Astrocyte (in vitro differentiated cells and primary cell): ENCODE results near the gene FOXA2. TPM values are rescaled to one million over a fixed set of nuclear protein-coding genes. Genes with fewer than 3 reads are reported as not detected.

Experiments
- DNase-seq: peaks from one replicate; pipeline ENCODE4 v3.0.0-alpha.2; 2010; ENCODE audit warnings: low read depth
- FAIRE-seq: peaks from 2 replicates; lab custom pipeline; 2011; peaks lifted over from hg19 to GRCh38; lab: Jason Lieb, UNC
- H2AFZ ChIP-seq: 2 replicates; pipeline ENCODE4 v1.6.0; 2012; ENCODE audit warnings: low read depth, low read length, inconsistent platforms
- H3K27ac ChIP-seq: 2 replicates; pipeline ENCODE4 v1.5.1; 2011; ENCODE audit warnings: low read depth, low read length, inconsistent platforms
- H3K27me3 ChIP-seq: 2 replicates; pipeline ENCODE4 v1.6.0; 2011; ENCODE audit warnings: low read length, inconsistent platforms; ENCODE audit not compliant: insufficient read depth
- H3K36me3 ChIP-seq: 2 replicates; pipeline ENCODE4 v1.5.1; 2011; ENCODE audit warnings: low read length, inconsistent platforms; ENCODE audit not compliant: insufficient read depth
- H3K4me1 ChIP-seq: 2 replicates; pipeline ENCODE4 v1.5.1; 2011; ENCODE audit warnings: low read length, inconsistent platforms; ENCODE audit not compliant: insufficient read depth
- H3K4me2 ChIP-seq: 2 replicates; pipeline ENCODE4 v1.6.0; 2012; ENCODE audit warnings: low read length, inconsistent platforms
- H3K4me3 ChIP-seq: 2 replicates; pipeline ENCODE4 v1.5.1; 2011; ENCODE audit warnings: low read depth, mild to moderate bottlenecking, low read length, inconsistent platforms; ENCODE audit not compliant: insufficient read depth
- H3K79me2 ChIP-seq: 2 replicates; pipeline ENCODE4 v1.6.0; 2012; ENCODE audit warnings: mild to moderate bottlenecking, low read length, inconsistent platforms; ENCODE audit not compliant: insufficient read depth
- H3K9ac ChIP-seq: 2 replicates; pipeline ENCODE4 v1.6.0; 2012; ENCODE audit warnings: mild to moderate bottlenecking, low read length, inconsistent platforms
- H3K9me3 ChIP-seq: 2 replicates; pipeline ENCODE4 v1.5.1; 2012; ENCODE audit warnings: low read depth, mild to moderate bottlenecking, low read length, inconsistent platforms; ENCODE audit not compliant: insufficient read depth
- H4K20me1 ChIP-seq: 2 replicates; pipeline ENCODE4 v1.6.0; 2012; ENCODE audit warnings: low read length, inconsistent platforms; ENCODE audit not compliant: insufficient read depth
- H3K27ac Mint-ChIP-seq: one replicate; pipeline ENCODE4 v1.8.0; 2021; ENCODE audit warnings: mild to moderate bottlenecking, mixed read lengths; ENCODE audit not compliant: unreplicated experiment
- H3K27me3 Mint-ChIP-seq: one replicate; pipeline ENCODE4 v1.8.0; 2021; ENCODE audit warnings: low read depth, mixed read lengths; ENCODE audit not compliant: unreplicated experiment
- H3K36me3 Mint-ChIP-seq: one replicate; pipeline ENCODE4 v1.8.0; 2021; ENCODE audit warnings: low read depth, mixed read lengths; ENCODE audit not compliant: unreplicated experiment
- H3K4me1 Mint-ChIP-seq: one replicate; pipeline ENCODE4 v1.8.0; 2021; ENCODE audit warnings: low read depth, mixed read lengths; ENCODE audit not compliant: unreplicated experiment
- H3K4me3 Mint-ChIP-seq: one replicate; pipeline ENCODE4 v1.8.0; 2021; ENCODE audit warnings: mild to moderate bottlenecking, moderate library complexity, mixed read lengths; ENCODE audit not compliant: unreplicated experiment
- H3K9me3 Mint-ChIP-seq: one replicate; pipeline ENCODE4 v1.8.0; 2021; ENCODE audit warnings: mild to moderate bottlenecking, mixed read lengths; ENCODE audit not compliant: unreplicated experiment
- CTCF ChIP-seq: IDR thresholded peaks from 2 replicates; pipeline ENCODE4 v1.5.1; 2011; ENCODE audit warnings: low read depth, mild to moderate bottlenecking, inconsistent platforms, low read length, moderate library complexity; ENCODE audit not compliant: insufficient read depth
- EZH2 ChIP-seq: IDR thresholded peaks from 2 replicates; pipeline ENCODE4 v1.6.1; 2012; ENCODE audit warnings: mild to moderate bottlenecking, low read length, inconsistent platforms; ENCODE audit not compliant: insufficient read depth
- total RNA-seq: library from RNA; stranded (reverse); gene quantifications from 2 replicates; pipeline ENCODE4 v1.2.1, GENCODE V29; 2021

The FOXA2 gene
- total RNA-seq, 1 donor from 2014 or later = not detected

DNA sequence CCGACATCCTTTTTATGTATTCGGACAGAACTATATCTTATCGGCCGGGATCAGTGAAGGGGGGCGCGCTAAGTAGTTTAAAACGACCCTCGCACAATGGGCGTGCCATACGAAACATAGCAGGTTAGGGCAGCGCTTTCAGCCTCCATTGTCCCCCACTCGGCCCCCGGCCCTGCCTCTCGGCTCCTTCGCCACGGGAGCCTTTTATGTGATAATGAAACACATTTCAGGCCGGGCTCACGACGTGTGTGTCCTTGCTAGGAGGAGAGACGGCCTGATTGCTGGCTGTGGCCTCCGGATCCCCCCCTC is 5.3 kb downstream of the FOXA2 start:
- Histone ChIP-seq H3K79me2 (no peaks in the 10 kb centered on the region), H3K9me3 (no peaks in the 10 kb centered on the region), H3K4me2 (no peak overlapping the region), H3K9ac (no peak overlapping the region), H4K20me1 (no peaks in the 10 kb centered on the region), H2AFZ (no peak overlapping the region), H3K27me3 (peaks cover 66% of the 10 kb centered on the region), H3K27ac (no peak overlapping the region), H3K4me1 (no peaks in the 10 kb centered on the region), H3K36me3 (no peaks in the 10 kb centered on the region), H3K4me3 (no peak overlapping the region)
- Mint-ChIP-seq H3K4me1 (peaks cover 1% of the 10 kb centered on the region), H3K4me3 (no peak overlapping the region), H3K9me3 (peaks cover 27% of the 10 kb centered on the region), H3K36me3 (peaks cover 2% of the 10 kb centered on the region), H3K27me3 (peaks cover 82% of the 10 kb centered on the region), H3K27ac (no peak overlapping the region)
- no peak for FAIRE-seq
- no peak for DNase-seq
- TF ChIP-seq EZH2 = no peak
- TF ChIP-seq CTCF = no peak

GRCh38 chr20:22578221-22579118 is 5.9 kb downstream of the FOXA2 start:
- Histone ChIP-seq H3K27me3 (peaks cover 68% of the 10 kb centered on the region), H3K9ac (no peak overlapping the region), H3K4me2 (no peak overlapping the region), H3K4me3 (no peak overlapping the region), H3K4me1 (no peaks in the 10 kb centered on the region), H4K20me1 (no peaks in the 10 kb centered on the region), H2AFZ (no peak overlapping the region), H3K79me2 (no peaks in the 10 kb centered on the region), H3K9me3 (no peaks in the 10 kb centered on the region), H3K36me3 (no peaks in the 10 kb centered on the region), H3K27ac (no peak overlapping the region)
- Mint-ChIP-seq H3K4me1 (peaks cover 1% of the 10 kb centered on the region), H3K9me3 (peaks cover 27% of the 10 kb centered on the region), H3K36me3 (peaks cover 2% of the 10 kb centered on the region), H3K27ac (peak overlapping the region; percentile 89), H3K27me3 (peaks cover 83% of the 10 kb centered on the region), H3K4me3 (peak overlapping the region; percentile 56)
- TF ChIP-seq EZH2 (peak; percentile 70), CTCF (no peak)
- DNase-seq (no peak), FAIRE-seq (no peak)
